ENCODE data around the gene TOMM22. TPM values are rescaled to one million over a fixed set of nuclear protein-coding genes. Genes with fewer than 3 reads are reported as not detected.

Gene TOMM22
- total and polyA plus RNA-seq, 2 donors (not counting 3 experiments of a cell fraction or from before 2014, with no cell fraction given) = 62.3 to 98.8 TPM

DNA sequence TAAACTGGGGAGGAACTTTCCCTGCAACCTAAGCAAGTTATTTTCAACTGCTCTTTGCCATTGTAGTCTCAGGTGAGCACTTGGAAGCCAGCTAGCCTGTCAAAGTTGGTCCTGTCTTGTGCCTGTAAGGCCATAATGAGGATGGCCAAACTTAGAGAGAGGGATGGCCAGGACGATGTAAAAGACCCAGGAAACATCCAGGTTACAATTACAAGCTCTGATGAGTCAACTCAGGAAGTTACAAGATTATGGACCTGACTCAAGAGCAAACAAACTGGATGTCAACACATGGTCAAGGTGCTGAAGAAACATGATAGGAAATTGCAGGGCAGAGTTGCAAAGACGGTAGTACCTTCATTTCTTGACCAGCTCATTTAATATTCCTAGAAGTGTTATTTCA is 25.6 kb downstream of the TOMM22 start:
- no peaks in the 10 kb centered on the region for H3K36me3 ChIP-seq (ENCODE audit: control insufficient read depth in 2 of 2, extremely low read depth in 1 of 2, insufficient read depth in 2 of 2, low read length in 2 of 2)
- DNase-seq (ENCODE audit: low read depth, low spot score) = peak; percentile 23
- no peaks in the 10 kb centered on the region for H3K9me1 ChIP-seq (replicated peaks; ENCODE audit: control insufficient read depth, extremely low read depth, insufficient read depth, low read length)
- FAIRE-seq = peak; percentile 46
- peak overlapping the region; percentile 67 for H3K27ac ChIP-seq (ENCODE audit: insufficient read depth, low read depth, low read length)
- no peak overlapping the region for H2AFZ ChIP-seq (ENCODE audit: low read depth, low read length)
- dilution Hi-C loops (cut with MboI; ENCODE audit: extremely low pct_ligation_motif_present, low sequenced_read_pairs) = no loop called here
- TSS peak; percentile 35 for BruUV-seq (replicated peaks)
- no peaks in the 10 kb centered on the region for H3K27me3 ChIP-seq (ENCODE audit: control insufficient read depth in 2 of 2, insufficient read depth in 2 of 2, low read length in 2 of 2)
- peak overlapping the region; percentile 97 for H3K4me2 ChIP-seq (ENCODE audit: insufficient read depth, low read length)
- intact Hi-C loops (cut with micrococcal nuclease) = loop anchor here (10.0 kb wide), 1 partner anchor 203 kb away; the partner anchor contains the start of gene DDX17
- peaks cover 62% of the 10 kb centered on the region for H3K79me2 ChIP-seq (ENCODE audit: control insufficient read depth, insufficient read depth, low read length)
- peaks cover 28% of the 10 kb centered on the region for H3K4me1 ChIP-seq (ENCODE audit: control insufficient read depth, extremely low read depth, insufficient read depth, low read length)
- H3K4me3 ChIP-seq (replicated peaks in 1 of 3; ENCODE audit: insufficient read depth in 1 of 3, low read depth in 1 of 3, low read length in 3 of 3) = peak overlapping the region; percentile 84 to 95 (median 89)
- H3K9me3 ChIP-seq (replicated peaks; ENCODE audit: control insufficient read depth, insufficient read depth, low read length) = no peaks in the 10 kb centered on the region
- ChIA-PET POLR2A (no interaction called here), CTCF (interaction anchor here (1.7 to 3.3 kb wide), 4 partner anchors 10 to 25 kb away, joined by 5 to 19 read pairs (median 10); no protein-coding TSS in a partner anchor)
- no peak overlapping the region for H3K9ac ChIP-seq (replicated peaks; ENCODE audit: extremely low read depth, insufficient read depth, low read length)
- TF ChIP-seq JUN (IDR thresholded peaks at IDR 0.05; ENCODE audit: borderline replicate concordance, insufficient read depth, insufficient read length, low read depth) (no peak), POLR2A (IDR thresholded peaks at IDR 0.05; ENCODE audit: low read depth, low read length) (no peak)
- H4K20me1 ChIP-seq (replicated peaks; ENCODE audit: control insufficient read depth, extremely low read depth, insufficient read depth, low read length) = peaks cover 7% of the 10 kb centered on the region

GRCh38 chr22:38707984-38708383 is 26.2 kb downstream of the TOMM22 start:
- POLR2A ChIA-PET = no interaction called here
- no peak overlapping the region for H3K9ac ChIP-seq (replicated peaks; ENCODE audit: extremely low read depth, insufficient read depth, low read length)
- H3K9me1 ChIP-seq (replicated peaks; ENCODE audit: control insufficient read depth, extremely low read depth, insufficient read depth, low read length) = no peaks in the 10 kb centered on the region
- peak overlapping the region; percentile 97 for H3K4me2 ChIP-seq (ENCODE audit: insufficient read depth, low read length)
- H4K20me1 ChIP-seq (replicated peaks; ENCODE audit: control insufficient read depth, extremely low read depth, insufficient read depth, low read length) = peaks cover 7% of the 10 kb centered on the region
- H3K4me1 ChIP-seq (ENCODE audit: control insufficient read depth, extremely low read depth, insufficient read depth, low read length) = peaks cover 28% of the 10 kb centered on the region
- H3K27me3 ChIP-seq (ENCODE audit: control insufficient read depth in 2 of 2, insufficient read depth in 2 of 2, low read length in 2 of 2) = no peaks in the 10 kb centered on the region
- DNase-seq (ENCODE audit: low read depth, low spot score) (no peak), FAIRE-seq (no peak)
- no peak overlapping the region for H3K27ac ChIP-seq (ENCODE audit: insufficient read depth, low read depth, low read length)
- BruUV-seq (replicated peaks) = no TSS peak
- CTCF ChIA-PET = interaction anchor here (1.7 to 3.3 kb wide), 2 partner anchors 10 kb away, joined by 11 to 19 read pairs; no protein-coding TSS in a partner anchor
- H2AFZ ChIP-seq (ENCODE audit: low read depth, low read length) = no peak overlapping the region
- no peak for TF ChIP-seq POLR2AphosphoS5 (IDR thresholded peaks at IDR 0.05; ENCODE audit: insufficient read depth, low read depth, low read length)
- TF ChIP-seq FOS (IDR thresholded peaks at IDR 0.05; ENCODE audit: borderline replicate concordance, insufficient read depth, low read length) = no peak
- no peak for TF ChIP-seq POLR2A (IDR thresholded peaks at IDR 0.05; ENCODE audit: low read depth, low read length)
- TF ChIP-seq JUN (IDR thresholded peaks at IDR 0.05; ENCODE audit: borderline replicate concordance, insufficient read depth, insufficient read length, low read depth) = no peak
- TF ChIP-seq MYC (IDR thresholded peaks at IDR 0.05; ENCODE audit: low read depth, low read length) = no peak
- no peak for TF ChIP-seq GATA2 (IDR thresholded peaks at IDR 0.05; ENCODE audit: insufficient read depth, insufficient read length, low read depth, low read length)
- TF ChIP-seq MAX (IDR thresholded peaks at IDR 0.05; ENCODE audit: insufficient read depth, insufficient read length) = no peak
- no peak for TF ChIP-seq CTCF (IDR thresholded peaks at IDR 0.05; ENCODE audit: extremely low read depth in 1 of 2, insufficient read depth in 1 of 2, low read depth in 1 of 2, low read length in 2 of 2)
- no peak for TF ChIP-seq EZH2 (IDR thresholded peaks at IDR 0.05; ENCODE audit: borderline replicate concordance, low read depth, low read length, severe bottlenecking)
- intact Hi-C loops (cut with micrococcal nuclease) (loop anchor here (10.0 kb wide), 1 partner anchor 203 kb away; the partner anchor contains the start of gene DDX17), dilution Hi-C loops (cut with MboI; ENCODE audit: extremely low pct_ligation_motif_present, low sequenced_read_pairs) (no loop called here)
- peaks cover 68% of the 10 kb centered on the region for H3K79me2 ChIP-seq (ENCODE audit: control insufficient read depth, insufficient read depth, low read length)
- no peak overlapping the region for H3K4me3 ChIP-seq (replicated peaks in 1 of 3; ENCODE audit: insufficient read depth in 1 of 3, low read depth in 1 of 3, low read length in 3 of 3)
- no peaks in the 10 kb centered on the region for H3K9me3 ChIP-seq (replicated peaks; ENCODE audit: control insufficient read depth, insufficient read depth, low read length)
- H3K36me3 ChIP-seq (ENCODE audit: control insufficient read depth in 2 of 2, extremely low read depth in 1 of 2, insufficient read depth in 2 of 2, low read length in 2 of 2) = peaks cover 0 to 3% of the 10 kb centered on the region in 2 experiments

Data from endothelial cell of umbilical vein (primary cell).